C4-2B (cell line): ENCODE data around the gene CCKAR.

ENCODE experiments used
- CTCF ChIP-seq: fragments of 450-650 bp; conservative IDR thresholded peaks from 2 replicates; pipeline ENCODE4 v1.5.1; 2017; ENCODE audit warnings: mild to moderate bottlenecking
- ZFX ChIP-seq: fragments of 450-650 bp; IDR thresholded peaks from 2 replicates; pipeline ENCODE4 v1.6.1; 2017

GRCh38 chr4:26432419-26432818, 57.9 kb downstream of the CCKAR start:
- TF ChIP-seq CTCF (no peak), ZFX (no peak)
